GM18526 (cell line): ENCODE results near the gene SH3GL2.

Experiments used
- POLR2A ChIP-seq: IDR thresholded peaks from 3 replicates; pipeline ENCODE4 v1.6.1; 2011; ENCODE audit not compliant: insufficient read length; ENCODE audit errors: extremely low read depth

The SH3GL2 gene

DNA sequence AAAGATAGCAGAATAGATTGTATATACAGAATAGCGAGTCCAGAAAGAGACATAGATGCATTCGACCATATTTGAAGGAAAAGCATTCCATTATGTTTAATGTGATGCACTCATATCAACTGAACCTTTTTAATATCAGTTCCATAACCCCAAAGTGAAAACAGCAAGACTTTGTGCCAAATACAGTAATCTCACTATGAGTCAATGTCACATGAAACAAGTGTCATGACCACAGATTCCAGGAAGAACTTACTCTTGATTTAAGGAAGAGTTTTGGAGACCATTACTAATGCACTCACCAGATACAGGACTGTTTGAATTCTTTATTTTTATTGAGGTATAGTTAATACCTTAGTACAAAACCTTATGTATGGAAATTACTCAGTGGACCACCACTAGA is 220.5 kb downstream of the SH3GL2 start:
- TF ChIP-seq POLR2A: no peak

DNA sequence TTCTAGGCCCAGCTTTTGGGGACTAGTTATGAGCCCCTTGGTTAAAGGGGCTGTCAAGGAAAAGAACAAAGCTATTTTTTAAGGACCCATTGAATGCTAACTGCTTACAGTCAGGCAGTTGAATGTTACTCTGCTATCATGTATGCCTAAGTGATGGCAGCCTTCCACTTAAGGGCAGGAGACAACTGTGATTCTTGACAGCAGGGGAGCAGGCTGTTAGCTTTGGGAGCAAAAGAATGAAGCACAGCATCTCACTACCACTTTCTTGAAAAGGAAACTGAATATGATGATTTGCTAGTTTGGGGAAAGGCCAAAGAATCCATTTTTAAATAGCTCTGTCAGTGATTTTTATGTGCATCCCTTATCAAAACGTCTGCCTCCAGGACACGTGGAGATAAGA is 221.6 kb downstream of the SH3GL2 start:
- no peak for TF ChIP-seq POLR2A

DNA sequence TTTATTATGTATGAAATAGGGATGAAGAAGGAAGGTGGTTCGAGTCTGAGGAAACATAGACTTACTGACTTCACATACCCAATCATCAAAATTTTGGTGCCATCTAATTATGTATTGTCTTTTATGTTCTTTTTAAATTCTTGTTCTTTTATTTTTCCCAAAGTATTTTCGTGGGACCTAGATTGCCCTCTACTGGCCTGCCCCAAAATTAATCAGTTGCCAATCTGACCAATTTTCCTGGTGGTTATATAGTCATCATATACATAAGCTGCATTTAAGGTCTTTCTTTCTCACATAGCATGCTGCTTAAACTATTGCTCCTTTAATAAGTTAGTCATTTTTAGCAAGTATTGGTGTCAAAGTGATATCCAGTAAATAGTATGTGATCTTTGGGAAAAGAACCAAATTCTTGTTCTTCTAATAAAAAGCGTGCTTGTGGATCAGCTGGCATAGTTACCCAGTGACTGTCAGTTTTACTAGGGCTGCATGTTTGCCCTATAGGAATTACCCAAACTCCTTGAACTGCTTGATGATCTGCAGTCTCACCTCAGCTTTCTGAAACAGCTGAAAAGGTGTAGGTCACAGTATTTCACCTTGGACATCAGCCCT is 223.5 kb downstream of the SH3GL2 start:
- no peak for TF ChIP-seq POLR2A

GRCh38 chr9:17807613-17808282 is 228.9 kb downstream of the SH3GL2 start:
- no peak for TF ChIP-seq POLR2A

DNA sequence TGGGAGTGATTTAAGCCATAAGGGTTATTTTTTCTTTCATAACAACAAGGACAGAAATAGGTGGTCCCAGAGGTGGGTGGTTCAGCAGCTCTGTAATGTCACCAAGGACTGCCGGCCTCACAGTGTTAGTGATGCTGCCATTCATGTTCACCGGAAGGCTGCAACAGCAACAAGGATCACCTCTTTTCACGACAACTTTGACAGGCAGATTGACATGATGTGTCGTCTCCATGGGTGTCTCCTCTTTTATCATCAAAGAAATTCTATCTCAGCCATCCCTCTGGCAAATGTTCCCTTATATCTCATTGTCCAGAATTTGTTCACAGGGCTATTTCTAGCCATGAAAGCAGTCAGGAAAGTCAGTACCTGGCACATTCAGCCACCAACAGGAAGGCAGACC is 231.5 kb downstream of the SH3GL2 start:
- no peak for TF ChIP-seq POLR2A

DNA sequence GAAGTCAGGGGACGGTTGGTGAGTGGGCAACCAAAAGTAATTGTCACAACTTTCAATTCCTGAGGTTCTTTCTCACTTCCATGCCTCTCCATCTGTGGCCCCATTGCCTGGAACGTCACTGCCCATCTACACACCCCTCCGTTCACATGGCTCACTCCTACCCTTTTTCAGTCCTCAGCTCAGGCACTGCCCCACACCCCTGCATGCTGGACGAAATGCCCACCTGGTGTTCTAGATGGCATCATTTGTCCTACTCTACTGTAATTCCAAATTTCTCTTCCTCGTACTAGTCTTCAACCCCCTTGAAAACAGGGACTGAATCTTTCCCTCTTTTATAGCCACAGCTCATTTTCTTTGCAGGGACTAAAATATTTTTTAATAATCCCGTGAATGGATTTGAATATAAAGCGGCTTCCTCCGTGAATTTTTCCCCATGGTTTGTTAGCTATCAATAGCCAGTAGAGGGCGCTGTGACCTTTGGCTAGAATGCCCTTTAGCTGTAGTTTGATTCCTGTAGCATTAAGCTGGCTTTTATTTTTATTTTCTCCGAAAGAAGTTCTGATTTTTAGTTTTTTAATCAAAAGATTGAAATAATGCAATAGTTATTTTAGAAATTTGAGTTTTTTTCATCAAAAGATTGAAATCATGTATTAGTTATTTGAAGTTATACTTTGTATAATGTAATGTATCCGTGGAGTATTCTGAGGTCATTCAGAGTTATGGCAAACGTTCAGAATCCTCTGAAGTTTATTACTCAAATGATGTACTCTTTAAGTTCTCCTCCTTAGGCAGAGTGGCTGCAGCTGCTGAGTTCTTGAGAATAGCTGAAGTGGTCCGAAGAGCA is 232.1 kb downstream of the SH3GL2 start:
- no peak for TF ChIP-seq POLR2A

GRCh38 chr9:17813798-17814197 is 234.9 kb downstream of the SH3GL2 start:
- TF ChIP-seq POLR2A: no peak

- TF ChIP-seq POLR2A: no peak
Observed at GRCh38 chr9:17816431-17817027, 237.7 kb downstream of the SH3GL2 start.

- TF ChIP-seq POLR2A: no peak
Observed at GRCh38 chr9:17824191-17824590, 245.3 kb downstream of the SH3GL2 start.

DNA sequence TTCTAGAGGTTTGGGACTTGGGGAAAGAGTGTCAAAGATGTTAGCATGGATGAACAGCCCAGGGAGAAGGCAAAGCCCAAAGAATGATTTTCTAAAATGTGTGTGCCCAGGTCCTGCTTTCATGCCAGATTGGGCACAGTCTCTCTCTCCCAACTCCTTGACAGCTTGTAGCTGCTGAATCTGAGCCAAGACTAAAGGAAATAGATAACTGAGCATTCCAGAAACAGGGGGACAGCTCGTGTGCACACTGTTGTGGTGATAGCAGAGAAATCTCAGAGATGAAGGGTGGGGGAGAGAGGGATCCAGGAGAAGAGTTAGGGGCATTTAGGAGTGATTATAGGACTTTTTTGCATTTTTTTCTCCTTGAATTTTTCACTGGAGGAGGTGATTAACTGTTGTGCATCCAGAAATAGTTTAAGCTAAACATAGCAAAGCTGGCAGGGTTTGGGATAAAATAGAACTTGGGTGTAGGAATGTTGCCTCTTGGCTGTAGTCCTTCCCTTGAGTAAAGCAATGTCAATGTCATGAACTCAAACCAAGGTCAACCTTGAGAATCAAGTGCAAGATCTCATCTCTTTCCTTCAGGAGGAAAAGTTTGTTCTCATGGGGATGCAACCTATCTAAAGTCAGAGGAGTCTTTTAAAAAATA is 245.9 kb downstream of the SH3GL2 start:
- no peak for TF ChIP-seq POLR2A

DNA sequence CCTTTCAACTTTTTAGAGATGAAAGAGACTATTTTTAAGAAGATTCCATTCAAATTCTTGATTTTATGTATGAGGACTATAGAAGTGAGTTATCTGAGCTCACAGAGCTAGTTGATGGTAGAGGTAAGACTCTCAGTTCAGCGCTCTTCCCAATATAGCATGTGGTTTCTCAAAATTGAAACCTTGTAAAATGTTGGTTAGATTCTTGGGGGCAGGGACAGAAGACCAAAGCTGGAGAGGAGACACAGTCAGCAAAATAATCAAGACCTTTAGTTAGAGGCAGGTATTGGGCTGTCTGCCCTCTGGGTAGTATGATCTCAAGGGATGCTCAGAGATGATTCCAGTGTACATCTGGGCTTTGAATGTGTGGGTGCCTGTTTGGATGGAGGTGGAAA is 246.4 kb downstream of the SH3GL2 start:
- no peak for TF ChIP-seq POLR2A

DNA sequence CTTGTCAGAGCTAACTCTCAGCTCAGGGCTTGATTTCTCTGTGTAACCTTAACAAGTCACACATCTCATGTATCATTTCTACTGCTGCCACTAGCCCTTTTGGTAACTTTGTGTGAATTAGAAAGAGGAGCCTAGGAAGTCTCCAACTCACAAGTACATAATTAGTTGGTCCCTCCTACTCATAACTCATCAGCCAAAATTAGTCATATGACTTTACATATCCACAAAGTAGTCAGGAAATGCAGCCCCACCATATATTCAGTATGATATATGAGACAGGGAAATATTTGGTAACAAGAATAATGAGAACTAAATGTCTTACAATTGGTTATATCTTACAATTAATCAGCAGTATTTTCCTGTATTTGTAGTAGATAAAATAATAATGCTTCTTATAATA is 250.2 kb downstream of the SH3GL2 start:
- TF ChIP-seq POLR2A: no peak

DNA sequence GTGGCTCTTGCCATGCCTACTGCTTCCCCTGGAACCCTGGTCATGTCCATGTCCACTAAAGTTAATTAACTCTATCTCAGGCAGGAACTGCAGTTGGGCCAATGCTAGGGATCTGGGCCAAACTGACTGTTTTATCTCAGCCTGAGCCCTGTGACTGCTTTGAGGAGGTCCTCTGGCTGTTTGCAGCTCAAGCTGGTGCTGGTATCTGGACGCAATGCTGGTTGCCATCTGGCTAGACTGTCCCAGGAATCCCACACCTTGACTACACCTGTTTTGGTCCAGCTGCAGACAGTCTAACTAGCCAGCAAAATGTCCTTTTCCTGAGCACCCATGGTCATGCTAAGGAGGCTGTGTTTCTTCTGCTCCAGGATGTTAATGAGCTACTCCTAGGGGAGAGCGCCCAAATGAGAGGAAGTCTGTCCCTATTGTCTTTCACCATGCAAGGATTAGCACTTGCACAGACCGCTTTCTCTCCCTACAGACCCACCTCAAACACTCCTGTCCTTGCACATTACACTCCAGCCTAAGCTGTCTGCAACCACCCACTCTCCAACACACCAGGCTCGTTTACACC is 251.0 kb downstream of the SH3GL2 start:
- TF ChIP-seq POLR2A: no peak

GRCh38 chr9:17832812-17833211 is 253.9 kb downstream of the SH3GL2 start:
- no peak for TF ChIP-seq POLR2A

GRCh38 chr9:17833846-17834245 is 255.0 kb downstream of the SH3GL2 start:
- no peak for TF ChIP-seq POLR2A
